Neural progenitor cell (in vitro differentiated cells): Measurements from ENCODE around the gene MMP14. TPM values are rescaled to one million over a fixed set of nuclear protein-coding genes. Genes with fewer than 3 reads are reported as not detected.

ENCODE experiments used
- DNase-seq: peaks from one replicate; pipeline ENCODE4 v3.0.0-alpha.2; 2016; ENCODE audit warnings: low spot score
- H2AFZ ChIP-seq: fragments of 200-600 bp; sonication (generic); replicated peaks from 2 replicates; pipeline ENCODE4 v1.6.1; 2016; ENCODE audit warnings: antibody characterized with exemption
- H3F3A ChIP-seq: fragments of 200-600 bp; sonication (generic); 2 replicates; pipeline ENCODE4 v1.6.1; 2016; ENCODE audit warnings: antibody characterized with exemption, low read depth
- H3K27ac ChIP-seq: fragments of 200-600 bp; sonication (generic); 2 replicates; pipeline ENCODE4 v1.5.1; 2016; ENCODE audit warnings: mild to moderate bottlenecking
- H3K27me3 ChIP-seq: fragments of 200-600 bp; sonication (generic); 2 replicates; pipeline ENCODE4 v1.6.1; 2016; ENCODE audit warnings: mild to moderate bottlenecking, moderate library complexity
- H3K36me3 ChIP-seq: fragments of 200-600 bp; sonication (generic); 2 replicates; pipeline ENCODE4 v1.5.1; 2016
- H3K4me1 ChIP-seq: fragments of 200-600 bp; sonication (generic); 2 replicates; pipeline ENCODE4 v1.6.1; 2016; ENCODE audit warnings: mixed run types
- H3K4me2 ChIP-seq: fragments of 200-600 bp; sonication (generic); 2 replicates; pipeline ENCODE4 v1.6.1; 2016
- H3K4me3 ChIP-seq: fragments of 200-600 bp; sonication (generic); 2 replicates; pipeline ENCODE4 v1.5.1; 2016
- H3K79me2 ChIP-seq: fragments of 200-600 bp; sonication (generic); 2 replicates; pipeline ENCODE4 v1.6.1; 2016; ENCODE audit warnings: low read depth
- H3K9ac ChIP-seq: fragments of 200-600 bp; sonication (generic); 2 replicates; pipeline ENCODE4 v1.6.1; 2016
- H3K9me3 ChIP-seq: fragments of 200-600 bp; sonication (generic); 2 replicates; pipeline ENCODE4 v1.5.1; 2016; ENCODE audit warnings: low read depth
- H4K20me1 ChIP-seq: fragments of 200-600 bp; sonication (generic); 2 replicates; pipeline ENCODE4 v1.6.1; 2016; ENCODE audit warnings: low read depth
- H3K27ac Mint-ChIP-seq: 3 replicates; pipeline ENCODE4 v1.8.0; 2021; ENCODE audit warnings: mixed read lengths
- H3K27me3 Mint-ChIP-seq: 2 replicates; pipeline ENCODE4 v1.8.0; 2022; ENCODE audit warnings: low read depth, mild to moderate bottlenecking, inconsistent platforms, moderate library complexity, mixed read lengths; ENCODE audit not compliant: insufficient read depth
- H3K36me3 Mint-ChIP-seq: 3 replicates; pipeline ENCODE4 v1.8.0; 2021; ENCODE audit warnings: mixed read lengths
- H3K4me1 Mint-ChIP-seq: 3 replicates; pipeline ENCODE4 v1.8.0; 2021; ENCODE audit warnings: mixed read lengths
- H3K4me3 Mint-ChIP-seq: 3 replicates; pipeline ENCODE4 v1.8.0; 2021; ENCODE audit warnings: mild to moderate bottlenecking, moderate library complexity, mixed read lengths
- H3K9me3 Mint-ChIP-seq: 3 replicates; pipeline ENCODE4 v1.8.0; 2020; ENCODE audit warnings: mixed read lengths
- CTCF ChIP-seq: fragments of 200-600 bp; sonication (generic); IDR thresholded peaks from 2 replicates; pipeline ENCODE4 v1.5.1; 2017; ENCODE audit warnings: antibody characterized with exemption, mild to moderate bottlenecking
- EZH2 ChIP-seq: fragments of 200-600 bp; sonication (generic); IDR thresholded peaks from 2 replicates; pipeline ENCODE4 v1.6.1; 2017; ENCODE audit warnings: antibody characterized with exemption, mild to moderate bottlenecking, moderate library complexity
- EZH2phosphoT487 ChIP-seq: fragments of 200-600 bp; sonication (generic); IDR thresholded peaks from 2 replicates; pipeline ENCODE4 v1.6.1; 2017; ENCODE audit warnings: antibody characterized with exemption
- total RNA-seq: library from RNA; depleted of rRNA; stranded (reverse); fragments of >200 nt; gene quantifications from 2 replicates; pipeline ENCODE4 v1.2.3, GENCODE V29; 2015; ENCODE audit warnings: low replicate concordance

The MMP14 gene
- total RNA-seq, 1 donor from 2014 or later: 15.1 TPM

GRCh38 chr14:22845103-22845394 lies 8.7 kb downstream of the MMP14 start:
- Mint-ChIP-seq H3K9me3 (no peaks in the 10 kb centered on the region), H3K4me3 (no peak overlapping the region), H3K27ac (no peak overlapping the region), H3K4me1 (peaks cover 20% of the 10 kb centered on the region), H3K36me3 (no peaks in the 10 kb centered on the region), H3K27me3 (peaks cover 5% of the 10 kb centered on the region)
- TF ChIP-seq CTCF: no peak
- TF ChIP-seq EZH2: no peak
- TF ChIP-seq EZH2phosphoT487: no peak
- no peak overlapping the region for H3K9ac ChIP-seq
- peaks cover 15% of the 10 kb centered on the region for H3K4me1 ChIP-seq
- no peak overlapping the region for H3K27ac ChIP-seq
- no peak overlapping the region for H3K4me2 ChIP-seq
- no peak overlapping the region for H3K4me3 ChIP-seq
- H4K20me1 ChIP-seq: no peaks in the 10 kb centered on the region
- no peaks in the 10 kb centered on the region for H3K27me3 ChIP-seq
- H3F3A ChIP-seq: peaks cover 3% of the 10 kb centered on the region
- no peak for DNase-seq
- H3K36me3 ChIP-seq: no peaks in the 10 kb centered on the region
- H3K9me3 ChIP-seq: no peaks in the 10 kb centered on the region
- H2AFZ ChIP-seq: no peak overlapping the region
- H3K79me2 ChIP-seq: no peaks in the 10 kb centered on the region

DNA sequence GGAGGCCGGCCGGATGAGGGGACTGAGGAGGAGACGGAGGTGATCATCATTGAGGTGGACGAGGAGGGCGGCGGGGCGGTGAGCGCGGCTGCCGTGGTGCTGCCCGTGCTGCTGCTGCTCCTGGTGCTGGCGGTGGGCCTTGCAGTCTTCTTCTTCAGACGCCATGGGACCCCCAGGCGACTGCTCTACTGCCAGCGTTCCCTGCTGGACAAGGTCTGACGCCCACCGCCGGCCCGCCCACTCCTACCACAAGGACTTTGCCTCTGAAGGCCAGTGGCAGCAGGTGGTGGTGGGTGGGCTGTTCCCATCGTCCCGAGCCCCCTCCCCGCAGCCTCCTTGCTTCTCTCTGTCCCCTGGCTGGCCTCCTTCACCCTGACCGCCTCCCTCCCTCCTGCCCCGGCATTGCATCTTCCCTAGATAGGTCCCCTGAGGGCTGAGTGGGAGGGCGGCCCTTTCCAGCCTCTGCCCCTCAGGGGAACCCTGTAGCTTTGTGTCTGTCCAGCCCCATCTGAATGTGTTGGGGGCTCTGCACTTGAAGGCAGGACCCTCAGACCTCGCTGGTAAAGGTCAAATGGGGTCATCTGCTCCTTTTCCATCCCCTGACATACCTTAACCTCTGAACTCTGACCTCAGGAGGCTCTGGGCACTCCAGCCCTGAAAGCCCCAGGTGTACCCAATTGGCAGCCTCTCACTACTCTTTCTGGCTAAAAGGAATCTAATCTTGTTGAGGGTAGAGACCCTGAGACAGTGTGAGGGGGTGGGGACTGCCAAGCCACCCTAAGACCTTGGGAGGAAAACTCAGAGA lies 9.6 kb downstream of the MMP14 start:
- H3K9ac ChIP-seq: no peak overlapping the region
- no peak for TF ChIP-seq EZH2
- TF ChIP-seq EZH2phosphoT487: no peak
- no peak for TF ChIP-seq CTCF

GRCh38 chr14:22846811-22847307 lies 10.5 kb downstream of the MMP14 start:
- H3K4me3 ChIP-seq: no peak overlapping the region
- no peaks in the 10 kb centered on the region for H3K36me3 ChIP-seq
- DNase-seq: no peak
- H3K36me3 Mint-ChIP-seq: no peaks in the 10 kb centered on the region
- no peaks in the 10 kb centered on the region for H3K9me3 ChIP-seq
- H4K20me1 ChIP-seq: no peaks in the 10 kb centered on the region
- no peak overlapping the region for H2AFZ ChIP-seq
- no peak overlapping the region for H3K27ac Mint-ChIP-seq
- H3K9me3 Mint-ChIP-seq: no peaks in the 10 kb centered on the region
- TF ChIP-seq CTCF (no peak), EZH2phosphoT487 (no peak), EZH2 (no peak)
- H3K27ac ChIP-seq: no peak overlapping the region
- H3K4me1 ChIP-seq: peaks cover 15% of the 10 kb centered on the region
- H3K9ac ChIP-seq: no peak overlapping the region
- H3F3A ChIP-seq: peaks cover 3% of the 10 kb centered on the region
- no peak overlapping the region for H3K4me3 Mint-ChIP-seq
- H3K27me3 ChIP-seq: no peaks in the 10 kb centered on the region
- H3K27me3 Mint-ChIP-seq: peaks cover 2% of the 10 kb centered on the region
- no peaks in the 10 kb centered on the region for H3K79me2 ChIP-seq
- peaks cover 17% of the 10 kb centered on the region for H3K4me1 Mint-ChIP-seq
- H3K4me2 ChIP-seq: no peak overlapping the region

More for the DNA sequence above, 9.6 kb downstream of the MMP14 start:
- no peaks in the 10 kb centered on the region for H3K9me3 Mint-ChIP-seq
- no peak overlapping the region for H3K27ac ChIP-seq
- peaks cover 2% of the 10 kb centered on the region for H3K27me3 Mint-ChIP-seq
- H3K27ac Mint-ChIP-seq: no peak overlapping the region
- H3K36me3 ChIP-seq: no peaks in the 10 kb centered on the region
- H3F3A ChIP-seq: peaks cover 3% of the 10 kb centered on the region
- H3K4me3 ChIP-seq: no peak overlapping the region
- no peak overlapping the region for H2AFZ ChIP-seq
- peaks cover 15% of the 10 kb centered on the region for H3K4me1 ChIP-seq
- no peaks in the 10 kb centered on the region for H3K27me3 ChIP-seq
- no peaks in the 10 kb centered on the region for H3K79me2 ChIP-seq
- no peak overlapping the region for H3K4me3 Mint-ChIP-seq
- no peaks in the 10 kb centered on the region for H3K36me3 Mint-ChIP-seq
- H3K4me1 Mint-ChIP-seq: peaks cover 20% of the 10 kb centered on the region
- DNase-seq: no peak
- H3K9me3 ChIP-seq: no peaks in the 10 kb centered on the region
- no peaks in the 10 kb centered on the region for H4K20me1 ChIP-seq
- H3K4me2 ChIP-seq: no peak overlapping the region
